Kidney (tissue), 14 donors: Measurements from ENCODE around the gene HOXB3. TPM values are rescaled to one million over a fixed set of nuclear protein-coding genes. Genes with fewer than 3 reads are reported as not detected.

Experiments
- DNase-seq, 5 donors: peaks; one replicate each; pipeline ENCODE4 v3.0.0-alpha.2; 2013 to 2020
- FAIRE-seq: peaks from 2 replicates; lab custom pipeline; 2012; peaks lifted over from hg19 to GRCh38; lab: Jason Lieb, UNC
- H3K27ac ChIP-seq, 2 donors: one replicate each; pipeline ENCODE4 v1.7.0; 2013; ENCODE audit warnings: low read depth in 2 of 2, low read length in 2 of 2, inconsistent platforms in 1 of 2
- H3K27me3 ChIP-seq: one replicate; pipeline ENCODE4 v1.7.1; 2013; ENCODE audit warnings: low read length, inconsistent platforms; ENCODE audit not compliant: control insufficient read depth, insufficient read depth
- H3K36me3 ChIP-seq, 3 donors: one replicate each; pipeline versions ENCODE4 v1.7.0 to v1.7.1; 2013; ENCODE audit warnings: low read length in 3 of 3, control low read depth in 1 of 3, inconsistent platforms in 1 of 3; ENCODE audit not compliant: insufficient read depth in 3 of 3, control insufficient read depth in 2 of 3
- H3K4me1 ChIP-seq, 3 donors: one replicate each; pipeline versions ENCODE4 v1.7.0 to v1.7.1; 2013; ENCODE audit warnings: low read length in 3 of 3, inconsistent platforms in 1 of 3, low read depth in 1 of 3; ENCODE audit not compliant: control insufficient read depth in 2 of 3, insufficient read depth in 2 of 3
- H3K4me3 ChIP-seq, 3 donors: one replicate each; pipeline versions ENCODE4 v1.7.0 to v1.8.1; 2013; ENCODE audit warnings: low read length in 3 of 3, control low read depth in 1 of 3, inconsistent platforms in 1 of 3
- H3K9ac ChIP-seq, 3 donors: one replicate each; pipeline versions ENCODE4 v1.7.0 to v1.7.1; 2013; ENCODE audit warnings: low read length in 3 of 3, control low read depth in 1 of 3, inconsistent platforms in 1 of 3
- H3K9me3 ChIP-seq, 3 donors: one replicate each; pipeline versions ENCODE4 v1.7.0 to v1.7.1; 2013; ENCODE audit warnings: low read length in 3 of 3, control low read depth in 1 of 3, inconsistent platforms in 1 of 3; ENCODE audit not compliant: control insufficient read depth in 2 of 3, insufficient read depth in 1 of 3
- intact Hi-C: fragments of 100-400 bp; cut with DNase I; formaldehyde crosslinking; loops from one replicate; pipeline ENCODE4 v1.11.1; 2022
- polyA plus RNA-seq: library from polyadenylated mRNA; stranded (reverse); fragments of 350-450 nt; fragmentation: Illumina TruSeq; extraction: RNeasy Lipid Tissue Mini Kit (QIAGEN cat#74804); gene quantifications from one replicate; pipeline ENCODE4 v1.2.3, GENCODE V29; 2014; ENCODE audit warnings: low read depth, low replicate concordance; ENCODE audit not compliant: insufficient read depth
- total RNA-seq: library from RNA; stranded (reverse); fragmentation: NEBNext Ultra II Directional; extraction: Animal tissue kit (Norgen Biotek cat#: 25700); gene quantifications from one replicate; pipeline ENCODE4 v1.2.1, GENCODE V29; 2021
- TF ChIP-seq, protein P1 (sequence below): IDR thresholded peaks from 3 replicates; pipeline ENCODE4 v1.5.1; 2012; ENCODE audit warnings: mild to moderate bottlenecking, moderate library complexity, borderline replicate concordance; ENCODE audit not compliant: insufficient read depth; ENCODE audit errors: extremely low read depth
- donor health status: control.
- donor health status: control.
- donor health status: control.
- donor health status: control.
- donor health status: control.
- donor health status: DM: yes; HTN: yes; CAD: no.
- donor health status: Normal renal cell carcinoma (clear cell type).

The HOXB3 gene
- total and polyA plus RNA-seq, 2 donors from 2014 or later = 12.1 to 99.0 TPM

DNA sequence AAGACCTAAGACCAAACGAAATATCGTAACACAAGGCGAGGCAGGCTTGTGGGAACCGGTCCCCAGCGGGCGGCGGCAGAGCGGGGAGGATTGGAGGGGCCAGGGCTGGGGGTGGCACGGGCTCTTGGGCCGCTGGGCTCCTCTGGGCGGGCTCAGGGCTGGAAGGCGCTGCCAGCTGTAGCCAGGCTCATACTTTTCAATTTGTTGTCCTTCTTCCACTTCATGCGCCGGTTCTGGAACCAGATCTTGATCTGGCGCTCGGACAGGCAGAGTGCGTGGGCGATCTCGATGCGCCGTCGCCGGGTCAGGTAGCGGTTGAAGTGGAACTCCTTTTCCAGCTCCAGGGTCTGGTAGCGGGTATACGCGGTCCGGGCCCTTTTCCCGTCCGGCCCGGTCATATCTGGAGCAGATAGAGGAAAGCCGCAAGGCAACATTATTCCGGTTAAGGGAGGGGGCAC, 2.0 kb upstream of the HOXB3 start:
- Histone ChIP-seq H3K9me3 (no peaks in the 10 kb centered on the region), H3K4me3 (peak overlapping the region in 2 of 3 donors; percentile 59 to 69), H3K9ac (peak overlapping the region; percentile 41 to 61 (median 43)), H3K36me3 (peaks cover 0 to 12% (median 3%) of the 10 kb centered on the region in 3 donors), H3K4me1 (peaks cover 3 to 15% (median 3%) of the 10 kb centered on the region in 3 donors), H3K27ac (peak overlapping the region; percentile 85 to 93), H3K27me3 (no peaks in the 10 kb centered on the region)
- DNase-seq (peak in 2 of 5 donors; percentile 68 to 82), FAIRE-seq (no peak)
- TF ChIP-seq, protein P1, sequence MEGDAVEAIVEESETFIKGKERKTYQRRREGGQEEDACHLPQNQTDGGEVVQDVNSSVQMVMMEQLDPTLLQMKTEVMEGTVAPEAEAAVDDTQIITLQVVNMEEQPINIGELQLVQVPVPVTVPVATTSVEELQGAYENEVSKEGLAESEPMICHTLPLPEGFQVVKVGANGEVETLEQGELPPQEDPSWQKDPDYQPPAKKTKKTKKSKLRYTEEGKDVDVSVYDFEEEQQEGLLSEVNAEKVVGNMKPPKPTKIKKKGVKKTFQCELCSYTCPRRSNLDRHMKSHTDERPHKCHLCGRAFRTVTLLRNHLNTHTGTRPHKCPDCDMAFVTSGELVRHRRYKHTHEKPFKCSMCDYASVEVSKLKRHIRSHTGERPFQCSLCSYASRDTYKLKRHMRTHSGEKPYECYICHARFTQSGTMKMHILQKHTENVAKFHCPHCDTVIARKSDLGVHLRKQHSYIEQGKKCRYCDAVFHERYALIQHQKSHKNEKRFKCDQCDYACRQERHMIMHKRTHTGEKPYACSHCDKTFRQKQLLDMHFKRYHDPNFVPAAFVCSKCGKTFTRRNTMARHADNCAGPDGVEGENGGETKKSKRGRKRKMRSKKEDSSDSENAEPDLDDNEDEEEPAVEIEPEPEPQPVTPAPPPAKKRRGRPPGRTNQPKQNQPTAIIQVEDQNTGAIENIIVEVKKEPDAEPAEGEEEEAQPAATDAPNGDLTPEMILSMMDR = no peak
- intact Hi-C loops = loop anchor here (10.0 kb wide), 1 partner anchor 257 kb away; no protein-coding TSS in a partner anchor

DNA sequence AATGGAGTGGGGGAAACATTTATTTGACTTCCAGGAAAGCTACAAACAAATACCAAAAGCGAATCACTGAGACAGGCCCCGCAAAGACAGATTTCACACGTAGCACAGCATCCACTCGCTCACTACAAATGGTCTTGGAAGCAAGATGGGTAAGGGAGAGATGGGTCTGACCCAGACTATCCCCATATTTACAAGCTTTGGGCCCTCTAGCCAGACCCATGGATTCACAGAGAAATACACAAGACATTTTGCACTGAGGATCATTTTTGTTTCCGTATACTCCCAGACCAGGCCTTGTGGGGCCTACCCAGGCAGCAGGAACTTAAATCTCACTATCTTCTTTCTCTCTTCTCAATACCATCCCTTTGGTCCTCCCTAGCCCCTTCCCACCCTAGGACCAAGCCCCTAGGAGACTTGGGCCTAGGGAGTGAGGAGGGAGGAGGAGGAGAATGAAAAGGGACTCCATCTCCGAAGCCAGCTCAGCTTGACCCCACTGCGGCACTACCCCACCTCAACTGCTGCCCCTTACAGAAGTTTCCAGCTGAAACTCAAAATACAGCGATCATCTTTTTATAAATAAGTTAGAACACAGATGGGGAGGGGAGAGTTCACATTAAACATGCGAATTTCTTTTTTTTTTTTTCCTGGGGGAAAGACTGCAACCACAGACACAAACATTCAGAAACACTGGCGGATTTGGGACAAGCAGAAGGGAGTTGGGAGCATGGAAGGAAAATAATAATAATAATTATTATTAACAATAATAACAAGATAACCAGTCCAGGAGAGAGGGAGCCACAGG, 1.4 kb upstream of the HOXB3 start:
- TF ChIP-seq, protein P1 = no peak
- Histone ChIP-seq H3K4me3 (peak overlapping the region; percentile 6 to 93 (median 59)), H3K9me3 (no peaks in the 10 kb centered on the region), H3K9ac (peak overlapping the region; percentile 41 to 95 (median 61)), H3K27me3 (no peaks in the 10 kb centered on the region), H3K36me3 (peaks cover 0 to 12% (median 3%) of the 10 kb centered on the region in 3 donors), H3K27ac (peak overlapping the region; percentile 93 to 98), H3K4me1 (peaks cover 3 to 17% (median 7%) of the 10 kb centered on the region in 3 donors)
- no peak for FAIRE-seq
- no peak for DNase-seq
- intact Hi-C loops = loop anchor here (10.0 kb wide), 1 partner anchor 257 kb away; no protein-coding TSS in a partner anchor

DNA sequence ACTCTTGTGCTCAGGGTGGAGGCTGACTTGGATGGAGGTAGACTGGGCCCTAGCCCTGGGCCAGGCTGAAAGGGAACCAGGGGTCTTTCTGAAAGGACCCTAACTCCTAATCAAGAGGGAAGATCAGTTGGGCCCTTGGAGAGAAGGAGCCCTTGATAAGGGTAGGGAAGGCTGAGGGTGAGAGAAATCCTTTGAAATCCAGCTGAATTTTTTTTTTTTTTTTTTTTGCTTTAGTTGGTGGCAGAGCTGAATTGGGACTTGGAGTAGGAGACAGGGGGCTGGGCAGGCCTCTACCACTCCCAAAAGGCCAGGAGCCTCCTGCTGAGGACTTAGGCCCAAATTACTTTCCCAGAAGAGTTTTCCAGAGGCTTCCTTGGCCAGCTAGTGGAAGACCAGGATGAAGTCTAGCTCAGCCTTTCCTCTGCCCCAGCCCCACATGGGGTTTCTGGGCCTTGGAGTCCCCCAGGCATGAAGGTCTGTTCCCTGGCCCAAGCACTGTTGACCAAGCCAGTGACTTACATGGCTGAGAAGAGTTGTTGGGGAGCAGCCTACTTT, 643 bp upstream of the HOXB3 start:
- FAIRE-seq = no peak
- peak overlapping the region; percentile 85 to 95 (median 91) for H3K9ac ChIP-seq
- H3K4me1 ChIP-seq = peaks cover 3 to 17% (median 7%) of the 10 kb centered on the region in 3 donors
- H3K27me3 ChIP-seq = no peaks in the 10 kb centered on the region
- H3K36me3 ChIP-seq = peaks cover 0 to 8% (median 3%) of the 10 kb centered on the region in 3 donors
- TF ChIP-seq, protein P1 = no peak
- intact Hi-C loops = loop anchor here (10.0 kb wide), 1 partner anchor 256 kb away; no protein-coding TSS in a partner anchor
- DNase-seq = no peak
- no peaks in the 10 kb centered on the region for H3K9me3 ChIP-seq
- H3K27ac ChIP-seq = peak overlapping the region; percentile 93 to 98
- peak overlapping the region; percentile 69 to 93 (median 87) for H3K4me3 ChIP-seq
